Hematopoietic multipotent progenitor cell treated with erythropoietin and hydrocortisone succinate and interleukin-3 and kit ligand, for 6 days (in vitro differentiated cells): Measurements from ENCODE around the gene UBE2Z.
"Not testable (repeated sequence)": the region's sequence is repeated elsewhere in the genome, so short reads cannot be mapped to it uniquely, and the experiment has no call there.

Source experiments
- DNase-seq: peaks from one replicate; pipeline ENCODE4 v3.0.0-alpha.2; 2015

Gene UBE2Z

DNA sequence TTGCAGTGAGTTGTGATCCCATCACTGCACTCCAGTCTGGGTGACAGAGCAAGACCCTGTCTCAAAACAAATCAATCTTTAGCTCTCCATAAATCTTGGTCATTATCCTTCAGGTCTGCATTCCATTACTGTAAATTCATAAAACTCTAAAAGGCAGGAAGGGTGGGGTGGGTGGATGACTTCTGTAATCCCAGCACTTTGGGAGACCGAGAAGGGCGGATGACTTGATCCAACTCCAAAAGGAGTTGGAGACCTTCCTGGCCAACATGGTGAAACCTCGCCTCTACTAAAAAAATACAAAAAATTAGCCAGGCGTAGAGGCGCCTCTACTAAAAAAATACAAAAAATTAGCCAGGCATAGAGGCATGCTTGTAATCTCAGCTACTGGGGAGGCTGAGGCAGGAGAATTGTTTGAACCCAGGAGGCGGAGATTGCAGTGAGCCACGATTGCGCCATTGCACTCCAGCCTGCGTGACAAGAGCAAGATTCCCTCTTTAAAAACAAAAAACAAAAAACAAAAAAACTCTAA, 2.2 kb upstream of the UBE2Z start:
- DNase-seq = no peak

GRCh38 chr17:48907713-48908046, 527 bp upstream of the UBE2Z start:
- DNase-seq = peak; percentile 73

DNA sequence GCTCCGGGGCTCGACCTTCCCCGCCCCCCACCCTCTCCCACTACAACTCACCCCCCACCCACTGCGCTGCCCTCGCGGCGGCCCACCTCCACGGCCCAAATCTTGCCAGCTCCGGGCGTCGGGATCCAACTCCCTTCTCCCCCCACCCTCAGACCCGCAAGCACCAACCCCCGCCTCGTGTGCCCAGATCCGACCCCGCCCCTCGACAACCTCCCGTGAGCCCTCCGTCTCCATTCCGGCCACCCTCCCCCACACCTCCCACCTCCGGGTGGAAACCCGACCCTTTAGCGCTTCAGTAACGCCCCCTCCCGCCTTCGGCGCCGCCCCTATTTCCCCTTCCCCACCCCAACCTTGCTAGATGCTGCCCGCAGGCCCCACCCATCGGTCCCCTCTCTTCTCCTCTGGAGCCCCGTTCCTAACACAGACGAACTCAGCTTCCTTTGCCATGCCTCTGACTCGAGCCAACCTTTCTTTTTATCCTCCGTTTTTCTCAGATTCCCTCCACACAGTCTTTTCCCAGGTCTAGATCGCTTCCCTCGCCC, 717 bp downstream of the UBE2Z start:
- DNase-seq = peak; percentile 94

GRCh38 chr17:48909783-48910182, 1.6 kb downstream of the UBE2Z start:
- DNase-seq = no peak

GRCh38 chr17:48910370-48910769, 2.2 kb downstream of the UBE2Z start:
- no peak for DNase-seq

- DNase-seq = no peak
Measured at GRCh38 chr17:48912476-48912875, 4.3 kb downstream of the UBE2Z start.

GRCh38 chr17:48915459-48916282, 7.5 kb downstream of the UBE2Z start:
- DNase-seq = no peak

- no peak for DNase-seq
Measured at GRCh38 chr17:48925251-48925990, 17.2 kb downstream of the UBE2Z start.

DNA sequence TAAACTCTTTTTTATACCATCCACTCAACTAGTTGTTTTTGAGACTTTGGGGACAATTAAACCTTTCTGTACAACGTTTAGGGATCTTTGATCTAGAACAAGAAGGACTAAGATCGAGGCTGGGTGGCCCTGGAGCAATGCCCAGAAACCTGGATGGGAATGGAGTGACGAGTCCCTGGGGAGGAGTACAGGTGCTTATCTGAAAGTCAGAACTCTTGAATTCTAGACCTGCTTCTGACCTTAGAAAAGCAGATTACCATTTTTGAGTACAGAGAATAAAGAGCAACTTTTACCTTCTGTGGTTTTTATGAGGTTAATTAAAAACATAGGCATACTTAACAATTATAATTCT, 17.8 kb downstream of the UBE2Z start:
- no peak for DNase-seq

DNA sequence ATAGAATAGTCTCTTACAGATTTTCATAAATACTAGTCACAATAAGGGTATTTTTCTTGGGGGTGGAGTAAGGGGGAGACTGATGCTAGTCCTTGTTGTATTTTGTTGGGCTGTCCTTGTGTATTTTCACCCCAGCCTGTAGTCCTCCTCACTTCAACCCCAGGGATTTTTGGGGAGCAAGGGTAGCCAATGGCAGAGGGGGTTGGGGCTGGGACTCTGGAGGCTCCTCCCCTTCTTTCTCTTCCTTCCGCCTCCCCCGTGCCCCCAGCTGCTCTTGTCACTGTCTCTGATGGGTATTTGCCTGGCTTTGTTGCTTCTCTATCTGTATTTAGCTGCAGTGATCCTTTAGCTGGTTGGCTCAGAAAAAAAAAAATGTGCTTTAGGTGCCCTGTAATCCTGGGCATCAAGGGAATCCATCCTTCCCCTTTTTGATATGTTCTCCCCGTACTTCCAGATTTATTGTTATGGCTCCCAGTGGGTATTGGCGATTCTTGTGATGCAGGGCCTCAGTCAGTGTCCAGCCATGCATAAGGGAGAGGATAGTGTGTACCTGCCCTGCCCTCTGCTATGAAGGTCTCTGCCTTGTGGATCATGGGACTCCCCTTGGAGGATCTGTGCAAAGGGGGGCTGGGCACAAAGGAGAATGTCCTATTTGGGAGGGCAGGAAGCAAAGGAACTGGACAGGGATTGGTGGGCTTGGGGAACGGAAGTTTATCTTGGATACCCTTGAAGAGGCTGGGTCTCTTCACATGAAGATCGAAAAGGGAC, 20.0 kb downstream of the UBE2Z start:
- no peak for DNase-seq

- no peak for DNase-seq
Measured at GRCh38 chr17:48928876-48929811, 20.9 kb downstream of the UBE2Z start.

GRCh38 chr17:48929812-48930165, 21.6 kb downstream of the UBE2Z start:
- no peak for DNase-seq

GRCh38 chr17:48930435-48930873, 22.2 kb downstream of the UBE2Z start:
- no peak for DNase-seq

- no peak for DNase-seq
Measured at GRCh38 chr17:48933035-48933434, 24.8 kb downstream of the UBE2Z start.

GRCh38 chr17:48944515-48945260, 36.5 kb downstream of the UBE2Z start, which contains the start of gene SNF8:
Gene SNF8 (minus strand): TSS chr17:48944842. CDS start chr17:48944734, 108 bp downstream.
- peak; percentile 93 for DNase-seq

- DNase-seq = not testable (repeated sequence)
Measured at GRCh38 chr17:48945261-48945651, 37.0 kb downstream of the UBE2Z start.

- no peak for DNase-seq
Measured at GRCh38 chr17:48951572-48951971, 43.4 kb downstream of the UBE2Z start.

DNA sequence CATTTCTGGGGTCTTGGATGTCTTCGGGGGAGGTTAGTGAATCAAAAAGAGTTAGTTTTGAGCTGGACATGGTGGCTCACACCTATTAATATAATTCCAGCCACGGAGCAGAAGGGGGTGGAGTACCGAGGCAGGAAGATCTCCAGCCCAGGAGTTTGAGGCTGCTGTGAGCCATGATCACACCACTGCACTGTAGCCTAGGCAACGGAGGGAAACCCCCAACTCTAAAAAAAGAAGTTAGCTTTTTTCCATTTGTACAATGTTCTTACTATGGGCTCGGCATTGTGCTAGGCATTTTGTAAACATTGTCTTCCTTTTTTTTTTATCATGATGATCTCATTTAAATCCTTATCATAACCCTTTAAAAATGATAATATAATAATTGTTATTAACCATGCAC, 44.7 kb downstream of the UBE2Z start:
- DNase-seq = no peak

- DNase-seq = peak; percentile 37
Measured at GRCh38 chr17:48954300-48954755, 46.1 kb downstream of the UBE2Z start.

GRCh38 chr17:48960834-48961515, 52.8 kb downstream of the UBE2Z start:
- DNase-seq = no peak
